ENCODE data around the gene DLX6. TPM values are rescaled to one million over a fixed set of nuclear protein-coding genes. Genes with fewer than 3 reads are reported as not detected.

Gene DLX6
- total and polyA plus RNA-seq, 2 experiments from 2014 or later, result not detected

- no peak for TF ChIP-seq ZNF462 (CRISPR knock-in tag; IDR thresholded peaks at IDR 0.05)
- TF ChIP-seq STAT1 (IDR thresholded peaks at IDR 0.05; ENCODE audit: unreplicated experiment), result no peak
- TF ChIP-seq JUNB (IDR thresholded peaks at IDR 0.05; ENCODE audit: unreplicated experiment), result no peak
- TF ChIP-seq CTCF (conservative IDR thresholded peaks at IDR 0.05; ENCODE audit: low read depth in 2 of 2), result no peak
- no peak for TF ChIP-seq ZNF114 (CRISPR knock-in tag; IDR thresholded peaks at IDR 0.05)
Observed at GRCh38 chr7:96998333-96998732, 7.0 kb upstream of the DLX6 start (continued).

GRCh38 chr7:96998744-96999143, 6.6 kb upstream of the DLX6 start:
- Histone ChIP-seq H3F3A (replicated peaks; ENCODE audit: low read depth) (peaks cover 55% of the 10 kb centered on the region), H3K4me2 (peak overlapping the region; percentile 73), H3K36me3 (ENCODE audit: insufficient read depth) (no peaks in the 10 kb centered on the region), H2AFZ (no peak overlapping the region), H3K79me2 (replicated peaks; ENCODE audit: insufficient read depth) (no peaks in the 10 kb centered on the region), H4K20me1 (replicated peaks; ENCODE audit: insufficient read depth) (peaks cover 50% of the 10 kb centered on the region), H3K27me3 (ENCODE audit: insufficient read depth) (peaks cover 100% of the 10 kb centered on the region), H3K4me1 (ENCODE audit: insufficient read depth) (peaks cover 80% of the 10 kb centered on the region), H3K27ac (ENCODE audit: low read depth) (no peak overlapping the region), H3K9me2 (ENCODE audit: insufficient read depth) (no peaks in the 10 kb centered on the region), H3K4me3 (peak overlapping the region; percentile 41)
- no peak for TF ChIP-seq REST (IDR thresholded peaks at IDR 0.05; ENCODE audit: unreplicated experiment)
- peak; percentile 63 for TF ChIP-seq EZH2 (IDR thresholded peaks at IDR 0.05; ENCODE audit: low read depth, unreplicated experiment)
- peak; percentile 37 for TF ChIP-seq EZH2phosphoT487 (IDR thresholded peaks at IDR 0.05; ENCODE audit: unreplicated experiment)
- no peak for TF ChIP-seq JUNB (IDR thresholded peaks at IDR 0.05; ENCODE audit: unreplicated experiment)
- Mint-ChIP-seq H3K9me3 (peaks cover 8% of the 10 kb centered on the region; the same call in 2 of the 3 replicates), H3K27me3 (ENCODE audit: insufficient read depth, low read depth, poor library complexity) (peaks cover 100% of the 10 kb centered on the region), H3K27ac (no peak overlapping the region), H3K36me3 (ENCODE audit: low read depth) (no peaks in the 10 kb centered on the region), H3K4me1 (peaks cover 65% of the 10 kb centered on the region), H3K4me3 (no peak overlapping the region)
- ATAC-seq (peak; percentile 13), DNase-seq (ENCODE audit: low spot score) (peak; percentile 70)

All from GM23338 (cell line).